Lung (tissue), 12 donors: Measurements from ENCODE around the gene AUTS2. TPM values are rescaled to one million over a fixed set of nuclear protein-coding genes. Genes with fewer than 3 reads are reported as not detected.

ENCODE experiments used
- ATAC-seq: fragments of 200-7000 bp; cut with Tn5 transposase; one replicate; pipeline ENCODE4 v1.9.1; 2020; ENCODE audit warnings: moderate number of reproducible peaks; ENCODE audit not compliant: insufficient read depth, low FRiP score
- DNase-seq, 3 donors: peaks; one replicate each; pipeline ENCODE4 v3.0.0-alpha.2; 2013 to 2017
- H3K27ac ChIP-seq, 2 donors: one replicate each; pipeline ENCODE4 v1.5.1; 2013; ENCODE audit warnings: mild to moderate bottlenecking in 2 of 2, moderate library complexity in 2 of 2, control low read depth in 1 of 2, inconsistent platforms in 1 of 2, low read depth in 1 of 2, low read length in 1 of 2
- H3K27me3 ChIP-seq, 3 donors: one replicate each; pipeline ENCODE4 v1.5.1; 2013; ENCODE audit warnings: low read length in 2 of 3; ENCODE audit not compliant: control insufficient read depth in 3 of 3, insufficient read depth in 3 of 3
- H3K36me3 ChIP-seq, 4 donors: one replicate each; pipeline ENCODE4 v1.5.1; 2013; ENCODE audit warnings: low read length in 4 of 4, mild to moderate bottlenecking in 1 of 4, moderate library complexity in 1 of 4; ENCODE audit not compliant: control insufficient read depth in 4 of 4, insufficient read depth in 4 of 4
- H3K4me1 ChIP-seq, 5 donors: one replicate each; pipeline ENCODE4 v1.5.1; 2013; ENCODE audit warnings: low read length in 5 of 5, mild to moderate bottlenecking in 2 of 5, moderate library complexity in 1 of 5; ENCODE audit not compliant: control insufficient read depth in 5 of 5, insufficient read depth in 5 of 5
- H3K4me3 ChIP-seq: one replicate; pipeline ENCODE4 v1.5.1; 2013; ENCODE audit warnings: mild to moderate bottlenecking, control low read depth, moderate library complexity
- H3K9ac ChIP-seq, 2 donors: one replicate each; pipeline ENCODE4 v1.5.1; 2013; ENCODE audit warnings: low read length in 2 of 2, control low read depth in 1 of 2; ENCODE audit not compliant: insufficient read depth in 1 of 2
- H3K9me3 ChIP-seq, 4 donors: one replicate each; pipeline ENCODE4 v1.5.1; 2013; ENCODE audit warnings: low read length in 3 of 4, mild to moderate bottlenecking in 1 of 4, moderate library complexity in 1 of 4; ENCODE audit not compliant: control insufficient read depth in 4 of 4, insufficient read depth in 3 of 4
- CTCF ChIP-seq: IDR thresholded peaks from 2 replicates; pipeline ENCODE4 v1.5.1; 2012; ENCODE audit warnings: mild to moderate bottlenecking; ENCODE audit errors: control extremely low read depth, extremely low read depth
- WGBS, 2 donors: extraction: QIAGEN DNeasy Blood & Tissue Kit; methylation state at CpG; one replicate each; pipeline ENCODE4 v1.1.7; 2013; 5-methylcytosine and 5-hydroxymethylcytosine counted together
- polyA plus RNA-seq, 2 donors: library from polyadenylated mRNA; stranded (reverse); fragments of 200-250 nt; gene quantifications; one replicate each; pipeline ENCODE4 v1.2.1, GENCODE V29; 2013
- total RNA-seq, 2 donors: library from RNA; depleted of rRNA in 1 of 2; stranded (reverse); fragments of >200 nt in 1 of 2; gene quantifications; one replicate each; pipeline ENCODE4 v1.2.1, GENCODE V29; 2014 to 2021
- donor health status: control.
- donor health status: control.
- donor health status: Bipolar disorder and iron deficiency.
- donor health status: healthy.
- donor health status: DM: yes; HTN: yes; CAD: no.

Gene AUTS2
- total and polyA plus RNA-seq, 4 donors: 11.8 to 115 (median 40.6) TPM

GRCh38 chr7:69608049-69608448, 9.8 kb downstream of the AUTS2 start:
- H3K27ac ChIP-seq: no peak overlapping the region
- H3K9me3 ChIP-seq: no peaks in the 10 kb centered on the region
- DNase-seq (no peak), ATAC-seq (no peak)
- H3K4me1 ChIP-seq: peaks cover 0 to 46% (median 20%) of the 10 kb centered on the region in 5 donors
- 89 to 91% methylated on average over 4 of the region's 4 CpGs for WGBS, 2 donors
- H3K9ac ChIP-seq: no peak overlapping the region
- H3K36me3 ChIP-seq: no peaks in the 10 kb centered on the region
- H3K27me3 ChIP-seq: no peaks in the 10 kb centered on the region
- no peak for TF ChIP-seq CTCF
- no peak overlapping the region for H3K4me3 ChIP-seq

- no peak for ATAC-seq
- Histone ChIP-seq H3K9ac (no peak overlapping the region), H3K27ac (no peak overlapping the region), H3K4me1 (peaks cover 0 to 37% (median 13%) of the 10 kb centered on the region in 5 donors), H3K9me3 (no peaks in the 10 kb centered on the region), H3K36me3 (no peaks in the 10 kb centered on the region), H3K4me3 (no peak overlapping the region), H3K27me3 (no peaks in the 10 kb centered on the region)
- TF ChIP-seq CTCF: no peak
- 91 to 94% methylated on average over 1 of the region's 1 CpG for WGBS, 2 donors
- no peak for DNase-seq
Observed at GRCh38 chr7:69608878-69609277, 10.6 kb downstream of the AUTS2 start.

- H3K27me3 ChIP-seq: no peaks in the 10 kb centered on the region
- peaks cover 0 to 35% (median 9%) of the 10 kb centered on the region in 5 donors for H3K4me1 ChIP-seq
- H3K9ac ChIP-seq: no peak overlapping the region
- no peaks in the 10 kb centered on the region for H3K9me3 ChIP-seq
- H3K36me3 ChIP-seq: no peaks in the 10 kb centered on the region
- whole genome bisulfite sequencing, 2 donors: 69 to 76% methylated on average over 5 of the region's 5 CpGs
- no peak for ATAC-seq
- peak in 2 of 3 donors; percentile 54 to 66 for DNase-seq
- no peak for TF ChIP-seq CTCF
- no peak overlapping the region for H3K4me3 ChIP-seq
- H3K27ac ChIP-seq: no peak overlapping the region
Observed at GRCh38 chr7:69609541-69610373, 11.5 kb downstream of the AUTS2 start.
